ENCODE measurements around the gene RAB11FIP4.

DNA sequence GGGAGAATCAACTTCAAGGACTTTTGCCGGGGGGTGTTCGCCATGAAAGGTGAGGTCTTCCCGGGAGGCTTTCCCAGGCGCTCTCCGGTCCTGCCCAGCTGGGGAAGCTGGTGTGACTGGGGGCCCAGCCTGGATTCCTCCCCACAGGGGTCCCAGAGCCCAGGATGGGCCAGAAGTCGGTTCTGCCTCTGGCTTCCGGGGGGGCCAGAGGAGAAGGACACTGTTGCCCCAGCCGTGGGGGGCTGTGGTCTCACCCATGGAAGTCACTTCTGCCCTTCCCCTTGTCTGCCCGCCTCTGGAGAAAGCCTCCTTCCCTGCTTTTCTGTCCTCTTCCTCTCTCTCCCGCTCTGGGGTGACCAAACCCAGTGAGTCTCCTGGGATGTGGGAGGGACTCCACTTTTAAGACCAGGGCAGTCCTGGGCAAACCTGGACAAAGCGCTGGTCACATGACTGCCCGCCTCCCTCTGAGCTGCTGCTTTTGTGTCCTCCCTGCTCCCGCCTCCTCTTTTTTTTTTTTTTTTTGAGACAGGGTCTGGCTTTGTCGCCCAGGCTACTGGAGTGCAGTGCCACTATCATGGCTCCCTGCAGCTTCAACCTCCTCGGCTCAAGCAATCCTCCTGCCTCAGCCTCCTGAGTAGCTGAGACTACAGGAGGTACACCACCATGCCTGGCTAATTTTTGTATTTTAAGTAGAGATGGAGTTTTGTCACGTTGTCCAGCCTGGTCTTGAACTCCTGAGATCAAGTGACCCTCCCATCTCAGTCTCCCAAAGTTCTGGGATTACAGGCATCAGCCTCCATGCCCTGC, 40.6 kb downstream of the RAB11FIP4 start:
- TF ChIP-seq, protein P1, sequence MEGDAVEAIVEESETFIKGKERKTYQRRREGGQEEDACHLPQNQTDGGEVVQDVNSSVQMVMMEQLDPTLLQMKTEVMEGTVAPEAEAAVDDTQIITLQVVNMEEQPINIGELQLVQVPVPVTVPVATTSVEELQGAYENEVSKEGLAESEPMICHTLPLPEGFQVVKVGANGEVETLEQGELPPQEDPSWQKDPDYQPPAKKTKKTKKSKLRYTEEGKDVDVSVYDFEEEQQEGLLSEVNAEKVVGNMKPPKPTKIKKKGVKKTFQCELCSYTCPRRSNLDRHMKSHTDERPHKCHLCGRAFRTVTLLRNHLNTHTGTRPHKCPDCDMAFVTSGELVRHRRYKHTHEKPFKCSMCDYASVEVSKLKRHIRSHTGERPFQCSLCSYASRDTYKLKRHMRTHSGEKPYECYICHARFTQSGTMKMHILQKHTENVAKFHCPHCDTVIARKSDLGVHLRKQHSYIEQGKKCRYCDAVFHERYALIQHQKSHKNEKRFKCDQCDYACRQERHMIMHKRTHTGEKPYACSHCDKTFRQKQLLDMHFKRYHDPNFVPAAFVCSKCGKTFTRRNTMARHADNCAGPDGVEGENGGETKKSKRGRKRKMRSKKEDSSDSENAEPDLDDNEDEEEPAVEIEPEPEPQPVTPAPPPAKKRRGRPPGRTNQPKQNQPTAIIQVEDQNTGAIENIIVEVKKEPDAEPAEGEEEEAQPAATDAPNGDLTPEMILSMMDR (IDR thresholded peaks at IDR 0.05; ENCODE audit: insufficient read depth, low read length, poor library complexity, severe bottlenecking) = no peak
- TF ChIP-seq EZH2phosphoT487 (conservative IDR thresholded peaks at IDR 0.05; ENCODE audit: low read length) = no peak
